ENCODE measurements around the gene RBM7.
A peak's percentile ranks its signal among the peaks of the same experiment; 100 is the strongest.

Gene RBM7

GRCh38 chr11:114397349-114397982, 3.0 kb upstream of the RBM7 start:
- no peak for DNase-seq

DNA sequence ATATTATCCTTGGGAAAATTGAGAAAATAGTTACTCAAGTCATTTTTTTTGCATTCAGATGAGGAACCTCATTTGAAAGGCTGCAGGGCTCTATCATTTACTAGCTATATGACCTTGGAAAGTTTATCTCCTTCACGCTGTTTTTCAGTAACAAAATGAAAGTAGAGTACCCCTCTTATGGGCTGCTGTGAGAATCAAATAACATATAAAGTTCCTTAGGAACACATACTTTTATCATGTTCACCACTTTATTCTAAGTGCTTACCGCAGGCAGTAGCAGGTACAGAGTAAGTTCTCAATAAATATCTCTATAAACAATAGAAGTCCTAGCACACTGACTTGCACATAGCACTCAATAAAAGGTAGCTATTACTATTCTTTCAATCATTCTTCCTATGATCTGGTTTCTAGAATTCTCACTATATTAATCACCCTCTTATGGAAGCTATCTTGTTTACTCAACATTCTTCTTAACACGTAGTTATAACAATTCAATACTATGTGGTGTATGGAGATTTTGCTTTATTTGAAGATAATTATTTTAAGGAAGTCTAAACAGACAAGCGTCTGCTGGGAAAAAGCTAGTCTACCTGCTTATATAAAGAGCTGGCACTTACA, 2.1 kb upstream of the RBM7 start:
- DNase-seq: no peak

GRCh38 chr11:114399490-114400215, 813 bp upstream of the RBM7 start:
- DNase-seq: no peak

DNA sequence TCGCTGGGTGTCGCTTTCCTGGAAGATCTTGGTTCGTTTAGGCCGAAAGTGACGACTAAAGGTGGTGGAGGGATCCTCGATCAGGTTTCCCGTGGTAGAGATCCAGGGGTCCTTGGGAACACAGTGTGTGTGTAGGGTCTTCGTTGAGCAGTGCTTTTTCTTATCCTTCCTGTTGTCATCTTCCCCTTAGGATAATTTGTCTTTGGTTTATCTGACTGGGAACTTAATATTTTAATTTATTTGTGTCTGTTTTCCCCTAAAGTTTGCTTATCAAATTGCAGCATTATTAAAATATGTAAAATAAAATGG, 403 bp downstream of the RBM7 start:
- no peak for DNase-seq

DNA sequence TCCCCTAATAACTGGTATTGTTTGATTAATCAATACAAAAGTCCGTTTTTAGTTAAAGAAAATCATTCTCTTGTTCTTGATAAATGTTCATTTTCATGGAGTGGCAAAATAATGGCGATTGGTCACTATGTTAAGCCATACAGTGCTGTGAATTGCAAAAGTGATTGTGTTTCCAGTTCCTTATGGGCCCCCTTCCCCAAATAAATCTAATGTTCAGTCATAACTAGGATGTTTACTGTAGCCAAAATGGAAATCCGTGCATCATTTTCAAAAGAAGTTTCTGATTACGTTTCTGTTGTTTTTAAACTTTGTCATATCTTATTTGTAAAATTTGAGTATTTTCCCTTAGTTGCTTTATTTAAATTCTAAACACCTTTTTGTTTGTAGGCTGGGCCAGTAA, 845 bp downstream of the RBM7 start:
- no peak for DNase-seq

GRCh38 chr11:114412946-114413345, 12.5 kb downstream of the RBM7 start:
- DNase-seq: no peak

DNA sequence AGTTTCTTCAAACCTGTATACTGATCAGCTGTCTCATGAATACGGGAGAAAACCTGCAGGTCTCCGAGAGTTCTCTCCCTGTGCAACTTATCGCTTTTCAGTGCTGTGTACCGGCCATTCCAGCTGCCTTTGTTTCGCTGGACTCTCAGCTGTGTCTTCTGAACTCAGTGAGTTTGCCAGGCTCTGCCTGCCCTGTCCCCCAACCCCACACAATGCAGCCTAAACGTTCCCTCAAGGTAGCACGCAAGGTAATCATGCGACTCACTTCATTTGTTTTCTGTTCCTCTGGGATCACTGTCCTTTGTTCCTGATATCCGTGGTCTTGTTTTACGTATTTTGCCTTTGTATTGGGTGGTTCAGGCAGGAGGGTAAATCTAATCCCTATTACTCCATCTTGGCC, 13.5 kb downstream of the RBM7 start:
- DNase-seq: no peak

GRCh38 chr11:114416441-114416961, 16.0 kb downstream of the RBM7 start:
- no peak for DNase-seq

- DNase-seq: no peak
Measured at GRCh38 chr11:114426280-114426679, 25.8 kb downstream of the RBM7 start.

- DNase-seq: no peak
Measured at GRCh38 chr11:114430290-114430689, 29.8 kb downstream of the RBM7 start.

DNA sequence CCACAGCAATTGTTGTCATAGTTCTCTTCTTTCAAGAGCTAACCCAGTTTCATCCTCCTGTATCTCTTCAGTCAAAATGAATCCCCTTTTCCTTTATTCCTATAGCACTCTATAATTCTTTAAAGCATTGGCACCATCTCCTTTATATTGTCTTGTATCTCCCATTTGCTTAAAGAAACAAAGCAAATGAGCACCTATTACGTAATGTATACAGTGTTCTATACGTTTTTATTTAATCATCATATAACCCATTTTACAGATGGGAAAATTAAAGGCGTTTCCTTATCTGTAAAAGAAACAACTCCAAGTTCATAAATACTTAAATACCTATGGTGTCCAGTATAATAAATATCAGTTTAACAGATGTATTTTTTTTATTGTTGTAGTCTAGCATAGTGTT, 32.4 kb downstream of the RBM7 start:
- DNase-seq: no peak

GRCh38 chr11:114433376-114433775, 32.9 kb downstream of the RBM7 start:
- DNase-seq: no peak

DNA sequence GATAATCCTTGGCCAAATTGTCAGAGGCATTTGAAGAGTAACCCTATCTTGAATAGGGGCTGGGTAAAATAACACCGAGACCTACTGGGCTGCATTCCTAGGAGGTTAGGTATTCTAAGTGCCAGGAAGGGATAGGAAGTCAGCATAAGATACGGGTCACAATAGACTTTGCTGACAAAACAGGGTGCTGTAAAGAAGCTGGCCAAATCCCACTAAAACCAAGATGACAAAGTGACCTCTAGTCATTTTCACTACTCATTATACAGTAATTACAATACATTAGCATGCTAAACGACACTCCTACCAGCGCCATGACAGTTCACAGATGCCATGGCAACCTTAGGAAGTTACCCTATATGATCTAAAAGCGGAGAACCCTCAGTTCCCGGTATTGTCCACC, 37.8 kb downstream of the RBM7 start:
- DNase-seq: no peak

- peak; percentile 30 for DNase-seq
Measured at GRCh38 chr11:114439229-114440120, 39.0 kb downstream of the RBM7 start, which contains the start of gene REXO2. TSS of gene REXO2 (plus strand) at chr11:114439467. CDS start at chr11:114439529, 62 bp downstream.

- DNase-seq: no peak
Measured at GRCh38 chr11:114440121-114440860, 39.8 kb downstream of the RBM7 start.

DNA sequence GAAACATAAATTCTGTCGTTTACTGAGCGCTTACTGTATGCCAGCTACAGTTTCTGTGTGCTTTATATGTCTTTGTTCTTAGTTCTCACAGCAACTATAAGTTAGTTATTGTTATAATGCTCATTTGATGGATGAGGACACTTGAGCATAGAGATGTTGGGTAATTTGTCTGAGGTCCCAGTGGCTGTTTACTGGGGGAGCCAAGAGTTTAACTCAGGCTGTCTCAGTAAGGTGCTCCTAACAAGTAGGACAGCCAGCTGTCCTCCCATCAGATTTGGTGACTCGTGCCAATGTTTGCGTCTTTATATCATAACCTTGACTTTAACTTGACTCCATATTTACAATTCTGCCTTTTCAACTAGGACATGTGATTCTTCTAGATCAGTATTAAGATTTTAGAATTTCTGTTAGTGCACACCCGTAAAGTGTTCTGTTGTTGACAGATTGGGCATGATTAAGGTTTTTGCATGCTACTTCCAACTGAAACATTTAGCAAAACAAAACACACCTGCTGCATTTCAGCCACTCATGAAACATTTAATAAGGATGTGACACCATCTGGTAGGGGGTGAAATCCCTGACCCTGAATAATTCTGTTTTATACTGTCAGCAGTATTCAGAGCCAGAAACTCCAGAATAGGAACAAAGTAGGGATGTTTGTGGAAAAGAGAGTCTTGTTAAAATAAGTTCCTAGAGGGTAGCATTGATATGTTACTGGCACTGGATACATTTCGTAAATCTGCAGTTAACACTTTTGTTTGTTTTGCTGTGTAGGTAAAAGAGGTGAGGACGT, 40.7 kb downstream of the RBM7 start:
- no peak for DNase-seq

DNA sequence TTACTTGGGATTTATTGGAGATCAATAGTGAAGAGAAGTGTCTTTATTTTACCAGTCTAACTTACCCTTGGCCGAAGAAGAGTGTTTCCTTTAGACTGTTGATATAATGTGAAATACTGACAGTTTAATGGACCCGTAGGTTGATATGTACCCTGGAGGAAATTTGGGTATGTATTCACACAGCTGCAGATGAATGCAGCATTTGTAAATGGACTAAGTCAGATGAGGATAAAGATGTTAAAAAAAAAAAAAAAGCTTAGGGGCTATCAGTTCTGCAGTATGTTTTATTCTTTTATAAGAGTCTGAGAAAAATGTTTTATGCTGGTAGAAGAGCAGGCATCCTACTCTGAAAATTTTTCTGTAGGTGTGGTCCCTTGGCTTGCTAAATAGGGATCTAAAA, 41.5 kb downstream of the RBM7 start:
- DNase-seq: no peak

DNA sequence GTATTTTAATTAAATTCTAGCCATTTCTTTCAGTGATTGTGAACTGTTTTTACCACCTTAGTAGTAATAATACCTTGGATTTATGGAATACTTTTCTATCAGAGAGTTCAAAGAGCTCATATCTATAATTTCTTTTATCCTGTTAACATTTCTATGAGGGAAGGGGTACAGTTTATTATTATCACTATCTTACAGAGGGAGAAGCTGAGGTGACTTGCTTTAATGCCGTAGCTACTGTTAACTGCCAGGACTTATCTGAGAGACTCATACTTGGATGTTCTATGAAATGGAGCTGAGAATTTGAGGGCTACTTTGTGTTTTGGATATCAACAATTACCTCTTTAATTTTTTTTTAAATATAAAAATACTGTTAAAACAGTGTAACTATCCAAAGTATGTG, 42.1 kb downstream of the RBM7 start:
- DNase-seq: no peak

- no peak for DNase-seq
Measured at GRCh38 chr11:114447444-114447843, 47.0 kb downstream of the RBM7 start.

DNA sequence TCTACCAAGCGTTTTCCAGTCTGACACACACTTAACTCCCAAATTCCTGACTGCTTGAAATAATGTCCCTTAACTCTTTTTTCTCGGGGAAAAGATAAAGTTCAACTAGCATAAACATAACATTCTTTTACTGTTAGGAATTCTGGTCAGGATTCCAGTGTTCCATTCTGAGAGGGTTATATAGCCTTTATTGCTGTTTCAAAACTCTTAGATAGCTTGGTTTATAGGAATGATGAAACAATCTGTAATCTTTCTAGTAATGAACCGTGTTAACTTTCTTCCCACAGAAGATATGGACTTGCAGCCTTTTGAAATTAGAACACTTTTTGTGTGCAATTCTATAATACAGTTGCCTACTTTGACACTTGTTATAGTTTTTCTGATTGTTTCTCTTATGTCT, 47.4 kb downstream of the RBM7 start:
- no peak for DNase-seq

GRCh38 chr11:114448749-114449482, 48.5 kb downstream of the RBM7 start:
- no peak for DNase-seq
